CD14-positive monocyte (primary cell): ENCODE results near the gene IKZF1. TPM values are rescaled to one million over a fixed set of nuclear protein-coding genes. Genes with fewer than 3 reads are reported as not detected.

ENCODE experiments used
- DNase-seq, 3 donors: peaks; one replicate each; pipeline ENCODE4 v3.0.0-alpha.2; 2011 to 2022
- H2AFZ ChIP-seq: 2 replicates; pipeline ENCODE4 v1.6.0; 2012; ENCODE audit warnings: mild to moderate bottlenecking, low read depth, low read length, inconsistent platforms; ENCODE audit not compliant: insufficient read depth, poor library complexity, severe bottlenecking
- H3K27ac ChIP-seq, 2 donors: 1 replicate in 1 of 2; 2 replicates in 1 of 2; pipeline ENCODE4 v1.5.1; 2012 to 2013; ENCODE audit warnings: low read length in 2 of 2, control low read depth in 1 of 2, inconsistent platforms in 1 of 2, low read depth in 1 of 2, mild to moderate bottlenecking in 1 of 2
- H3K27me3 ChIP-seq, 2 donors: one replicate each; pipeline versions ENCODE4 v1.6.0 to v1.6.1; 2011 to 2013; ENCODE audit warnings: low read length in 2 of 2; ENCODE audit not compliant: control insufficient read depth in 2 of 2, insufficient read depth in 2 of 2
- H3K36me3 ChIP-seq, 2 donors: replicated peaks in 1 of 2; 1 replicate in 1 of 2; 2 replicates in 1 of 2; pipeline versions ENCODE4 v1.5.1 to v1.6.1; 2012 to 2013; ENCODE audit warnings: low read length in 2 of 2, control low read depth in 1 of 2, inconsistent platforms in 1 of 2, mild to moderate bottlenecking in 1 of 2; ENCODE audit not compliant: insufficient read depth in 2 of 2, control insufficient read depth in 1 of 2
- H3K4me1 ChIP-seq, 2 donors: 1 replicate in 1 of 2; 2 replicates in 1 of 2; pipeline versions ENCODE4 v1.5.1 to v1.6.1; 2012 to 2013; ENCODE audit warnings: low read length in 2 of 2, control low read depth in 1 of 2, inconsistent platforms in 1 of 2, mild to moderate bottlenecking in 1 of 2, moderate library complexity in 1 of 2; ENCODE audit not compliant: insufficient read depth in 2 of 2, control insufficient read depth in 1 of 2
- H3K4me2 ChIP-seq: replicated peaks from 2 replicates; pipeline ENCODE3; 2012; ENCODE audit warnings: low read length, moderate library complexity, mild to moderate bottlenecking; ENCODE audit not compliant: poor library complexity, severe bottlenecking; ENCODE audit errors: extremely low read depth
- H3K4me3 ChIP-seq, 3 experiments: fragments of 200-600 bp in 1 of 3; sonication (generic) in 1 of 3; replicated peaks in 1 of 3; 1 replicate in 2 of 3; 2 replicates in 1 of 3; pipeline ENCODE4 v1.5.1; 2011 to 2013; ENCODE audit warnings: low read length in 3 of 3, mild to moderate bottlenecking in 3 of 3, control low read depth in 2 of 3, low read depth in 2 of 3, inconsistent platforms in 1 of 3, moderate library complexity in 1 of 3
- H3K79me2 ChIP-seq: 2 replicates; pipeline ENCODE4 v1.6.0; 2012; ENCODE audit warnings: mild to moderate bottlenecking, control low read depth, inconsistent platforms, low read length, moderate library complexity; ENCODE audit not compliant: insufficient read depth
- H3K9ac ChIP-seq: 2 replicates; pipeline ENCODE4 v1.6.0; 2017; ENCODE audit warnings: low read length, mild to moderate bottlenecking; ENCODE audit not compliant: insufficient read depth, poor library complexity, severe bottlenecking
- H3K9me3 ChIP-seq, 2 donors: replicated peaks in 1 of 2; 1 replicate in 1 of 2; 2 replicates in 1 of 2; pipeline versions ENCODE4 v1.5.1 to v1.6.1; 2012 to 2013; ENCODE audit warnings: low read length in 2 of 2, control low read depth in 1 of 2; ENCODE audit not compliant: control insufficient read depth in 1 of 2, insufficient read depth in 1 of 2
- H4K20me1 ChIP-seq: 2 replicates; pipeline ENCODE4 v1.6.0; 2012; ENCODE audit warnings: mild to moderate bottlenecking, low read length, control low read depth, moderate library complexity; ENCODE audit not compliant: insufficient read depth
- H3K27ac Mint-ChIP-seq, 7 donors: one replicate each; pipeline ENCODE4 v1.8.0; 2020; ENCODE audit warnings: mild to moderate bottlenecking in 7 of 7, mixed read lengths in 7 of 7, moderate library complexity in 6 of 7, inconsistent platforms in 2 of 7
- H3K27me3 Mint-ChIP-seq, 3 donors: one replicate each; pipeline ENCODE4 v1.8.0; 2021 to 2022; ENCODE audit warnings: low read depth in 3 of 3, mild to moderate bottlenecking in 3 of 3, mixed read lengths in 3 of 3, moderate library complexity in 3 of 3, inconsistent platforms in 1 of 3
- H3K36me3 Mint-ChIP-seq, 2 donors: one replicate each; pipeline ENCODE4 v1.8.0; 2020; ENCODE audit warnings: mixed read lengths in 2 of 2, inconsistent platforms in 1 of 2, mild to moderate bottlenecking in 1 of 2
- H3K4me1 Mint-ChIP-seq: one replicate; pipeline ENCODE4 v1.8.0; 2020; ENCODE audit warnings: mild to moderate bottlenecking, mixed read lengths
- H3K4me3 Mint-ChIP-seq, 2 donors: one replicate each; pipeline ENCODE4 v1.8.0; 2020; ENCODE audit warnings: mild to moderate bottlenecking in 2 of 2, mixed read lengths in 2 of 2, moderate library complexity in 1 of 2
- H3K9me3 Mint-ChIP-seq, 7 donors: one replicate each; pipeline ENCODE4 v1.8.0; 2020 to 2022; ENCODE audit warnings: mixed read lengths in 7 of 7, mild to moderate bottlenecking in 6 of 7, moderate library complexity in 6 of 7, inconsistent platforms in 2 of 7
- WGBS: methylation state at CpG from one replicate; pipeline ENCODE4 v1.1.5; 2013; ENCODE audit warnings: missing lambda C conversion rate; ENCODE audit not compliant: insufficient coverage; 5-methylcytosine and 5-hydroxymethylcytosine counted together
- intact Hi-C, 2 donors: fragments of 100-400 bp; cut with micrococcal nuclease; formaldehyde crosslinking; loops; one replicate each; pipeline versions ENCODE4 v1.15.0 to v1.15.1; 2023
- polyA plus RNA-seq, 3 donors: library from polyadenylated mRNA; depleted of rRNA in 1 of 3; unstranded in 2 of 3; stranded (reverse) in 1 of 3; fragments of 300-500 nt in 2 of 3; fragments of >200 nt in 1 of 3; fragmentation: Illumina TruSeq in 2 of 3; gene quantifications; 1 replicate in 2 of 3; 2 replicates in 1 of 3; pipeline ENCODE4 v1.2.3, GENCODE V29; 2012 to 2021
- TF ChIP-seq, protein P1 (sequence below): fragments of 200-600 bp; IDR thresholded peaks from one replicate; pipeline ENCODE4 v1.8.0; 2022; ENCODE audit warnings: antibody characterized with exemption, mild to moderate bottlenecking

IKZF1 gene
- polyA plus RNA-seq, 3 donors, result 38.4 to 130 (median 80.2) TPM

- H3K36me3 ChIP-seq, result peaks cover 24% of the 10 kb centered on the region in 2 donors
- H2AFZ ChIP-seq, result no peak overlapping the region
- peak overlapping the region in 1 of 3 experiments; percentile 8 for H3K4me3 ChIP-seq
- no peaks in the 10 kb centered on the region for H3K27me3 ChIP-seq
- H3K4me2 ChIP-seq, result peak overlapping the region; percentile 11
- intact Hi-C loops, result loop anchor here in 1 of 2 donors (5.0 kb wide), 2 partner anchors 41 to 109 kb away; no protein-coding TSS in a partner anchor
- no peak overlapping the region for H3K9ac ChIP-seq
- H3K27ac ChIP-seq, result peak overlapping the region; percentile 22 to 79
- H3K79me2 ChIP-seq, result peaks cover 100% of the 10 kb centered on the region
- H4K20me1 ChIP-seq, result peaks cover 100% of the 10 kb centered on the region
- peaks cover 71 to 83% of the 10 kb centered on the region in 2 donors for H3K4me1 ChIP-seq
- Mint-ChIP-seq H3K4me3 (peak overlapping the region in 1 of 2 donors; percentile 16), H3K27me3 (peaks cover 0 to 1% (median 0%) of the 10 kb centered on the region in 3 donors), H3K27ac (peak overlapping the region; percentile 51 to 88 (median 82)), H3K9me3 (no peaks in the 10 kb centered on the region), H3K4me1 (peaks cover 93% of the 10 kb centered on the region), H3K36me3 (peaks cover 28 to 46% of the 10 kb centered on the region in 2 donors)
- no peaks in the 10 kb centered on the region for H3K9me3 ChIP-seq
- TF ChIP-seq, protein P1, sequence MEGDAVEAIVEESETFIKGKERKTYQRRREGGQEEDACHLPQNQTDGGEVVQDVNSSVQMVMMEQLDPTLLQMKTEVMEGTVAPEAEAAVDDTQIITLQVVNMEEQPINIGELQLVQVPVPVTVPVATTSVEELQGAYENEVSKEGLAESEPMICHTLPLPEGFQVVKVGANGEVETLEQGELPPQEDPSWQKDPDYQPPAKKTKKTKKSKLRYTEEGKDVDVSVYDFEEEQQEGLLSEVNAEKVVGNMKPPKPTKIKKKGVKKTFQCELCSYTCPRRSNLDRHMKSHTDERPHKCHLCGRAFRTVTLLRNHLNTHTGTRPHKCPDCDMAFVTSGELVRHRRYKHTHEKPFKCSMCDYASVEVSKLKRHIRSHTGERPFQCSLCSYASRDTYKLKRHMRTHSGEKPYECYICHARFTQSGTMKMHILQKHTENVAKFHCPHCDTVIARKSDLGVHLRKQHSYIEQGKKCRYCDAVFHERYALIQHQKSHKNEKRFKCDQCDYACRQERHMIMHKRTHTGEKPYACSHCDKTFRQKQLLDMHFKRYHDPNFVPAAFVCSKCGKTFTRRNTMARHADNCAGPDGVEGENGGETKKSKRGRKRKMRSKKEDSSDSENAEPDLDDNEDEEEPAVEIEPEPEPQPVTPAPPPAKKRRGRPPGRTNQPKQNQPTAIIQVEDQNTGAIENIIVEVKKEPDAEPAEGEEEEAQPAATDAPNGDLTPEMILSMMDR, result no peak
- no peak for DNase-seq
- 64% methylated on average over 8 of the region's 14 CpGs for WGBS
These were observed 11.5 kb downstream of the IKZF1 start for GRCh38 chr7:50315739-50316671.

DNA sequence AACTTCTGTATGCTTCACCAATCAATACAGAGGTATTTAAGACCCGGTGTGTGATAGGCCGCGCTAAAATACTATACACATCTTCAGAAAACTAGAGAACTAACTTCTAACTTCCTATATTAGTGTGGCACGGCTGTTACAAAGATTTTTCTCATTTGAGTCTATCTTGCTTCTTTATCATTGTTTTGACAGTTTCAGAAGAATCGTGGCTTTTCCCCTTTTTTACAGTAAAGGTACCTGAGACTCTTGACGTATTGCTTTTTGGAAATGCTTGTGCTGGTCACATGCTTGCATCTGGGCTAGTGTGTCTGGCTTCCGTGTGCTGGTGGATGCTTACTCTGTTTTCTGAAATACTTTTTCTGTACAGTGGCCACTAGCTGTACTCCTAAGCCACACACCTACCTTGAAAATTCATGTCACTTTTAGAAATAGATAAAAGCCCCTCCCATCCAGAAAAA is 12.7 kb downstream of the IKZF1 start:
- Histone ChIP-seq H3K27ac (peak overlapping the region in 1 of 2 donors; percentile 79), H3K4me1 (peaks cover 67 to 83% of the 10 kb centered on the region in 2 donors), H3K9me3 (no peaks in the 10 kb centered on the region), H3K79me2 (peaks cover 100% of the 10 kb centered on the region), H3K36me3 (peaks cover 25 to 31% of the 10 kb centered on the region in 2 donors), H3K27me3 (no peaks in the 10 kb centered on the region), H4K20me1 (peaks cover 100% of the 10 kb centered on the region), H2AFZ (no peak overlapping the region), H3K4me2 (peak overlapping the region; percentile 20), H3K9ac (no peak overlapping the region), H3K4me3 (no peak overlapping the region)
- Mint-ChIP-seq H3K9me3 (no peaks in the 10 kb centered on the region), H3K27me3 (peaks cover 0 to 1% (median 0%) of the 10 kb centered on the region in 3 donors), H3K4me3 (no peak overlapping the region), H3K27ac (peak overlapping the region in 4 of 7 donors; percentile 73 to 89 (median 80)), H3K36me3 (peaks cover 28 to 46% of the 10 kb centered on the region in 2 donors), H3K4me1 (peaks cover 92% of the 10 kb centered on the region)
- TF ChIP-seq, protein P1, result no peak
- no peak for DNase-seq
- WGBS, result 0% methylated on average over 1 of the region's 7 CpGs
- intact Hi-C loops, result loop anchor here in 1 of 2 donors (5.0 kb wide), 2 partner anchors 40 to 110 kb away; no protein-coding TSS in a partner anchor
